H9 (cell line): Measurements from ENCODE around the gene QDPR. TPM values are rescaled to one million over a fixed set of nuclear protein-coding genes. Genes with fewer than 3 reads are reported as not detected.

ENCODE experiments used
- DNase-seq: peaks from one replicate; pipeline ENCODE4 v3.0.0-alpha.2; 2017
- H2AFZ ChIP-seq: one replicate; pipeline ENCODE4 v1.6.1; 2013; ENCODE audit warnings: mild to moderate bottlenecking, low read length, control low read depth, moderate library complexity
- H2AK5ac ChIP-seq: 2 replicates; pipeline ENCODE4 v1.6.1; 2013; ENCODE audit warnings: low read length, control low read depth, mixed read lengths; ENCODE audit not compliant: insufficient read length
- H2BK120ac ChIP-seq: one replicate; pipeline ENCODE4 v1.6.1; 2013; ENCODE audit warnings: low read depth, mild to moderate bottlenecking, low read length, control low read depth, inconsistent platforms; ENCODE audit not compliant: poor library complexity, severe bottlenecking
- H2BK12ac ChIP-seq: 2 replicates; pipeline ENCODE4 v1.6.1; 2013; ENCODE audit warnings: low read length, control low read depth, mixed read lengths, low read depth; ENCODE audit not compliant: insufficient read length
- H2BK15ac ChIP-seq: 2 replicates; pipeline ENCODE4 v1.6.1; 2013; ENCODE audit warnings: low read depth, low read length, control low read depth
- H2BK20ac ChIP-seq: one replicate; pipeline ENCODE4 v1.6.1; 2013; ENCODE audit warnings: low read depth, mild to moderate bottlenecking, low read length, control low read depth, inconsistent platforms; ENCODE audit not compliant: poor library complexity, severe bottlenecking
- H2BK5ac ChIP-seq: 2 replicates; pipeline ENCODE4 v1.6.1; 2013; ENCODE audit warnings: low read length, control low read depth, mixed read lengths; ENCODE audit not compliant: insufficient read length
- H3K14ac ChIP-seq: 2 replicates; pipeline ENCODE4 v1.6.1; 2013; ENCODE audit warnings: low read length, control low read depth; ENCODE audit not compliant: insufficient read depth
- H3K18ac ChIP-seq: 2 replicates; pipeline ENCODE4 v1.6.1; 2013; ENCODE audit warnings: low read depth, mild to moderate bottlenecking, mixed read lengths, low read length, control low read depth; ENCODE audit not compliant: insufficient read length
- H3K23ac ChIP-seq: 2 replicates; pipeline ENCODE4 v1.6.1; 2013; ENCODE audit warnings: low read length, control low read depth, mixed read lengths, low read depth; ENCODE audit not compliant: insufficient read length
- H3K23me2 ChIP-seq: 2 replicates; pipeline ENCODE4 v1.6.1; 2013; ENCODE audit warnings: low read depth, mild to moderate bottlenecking, mixed read lengths, low read length, control low read depth; ENCODE audit not compliant: insufficient read length, poor library complexity, severe bottlenecking
- H3K27ac ChIP-seq: 2 replicates; pipeline ENCODE4 v1.5.1; 2013; ENCODE audit warnings: low read length, control low read depth, mixed read lengths, low read depth; ENCODE audit not compliant: insufficient read length
- H3K27me3 ChIP-seq: 2 replicates; pipeline ENCODE4 v1.6.1; 2013; ENCODE audit warnings: low read length, control low read depth, inconsistent platforms; ENCODE audit not compliant: insufficient read depth
- H3K4ac ChIP-seq: 2 replicates; pipeline ENCODE4 v1.6.1; 2013; ENCODE audit warnings: low read depth, mild to moderate bottlenecking, control low read depth, inconsistent platforms, low read length, moderate library complexity
- H3K4me1 ChIP-seq: 2 replicates; pipeline ENCODE4 v1.6.1; 2013; ENCODE audit warnings: low read length, control low read depth, inconsistent platforms; ENCODE audit not compliant: insufficient read depth
- H3K4me2 ChIP-seq: 2 replicates; pipeline ENCODE4 v1.6.1; 2013; ENCODE audit warnings: low read length, control low read depth, mixed read lengths; ENCODE audit not compliant: insufficient read length, insufficient read depth
- H3K56ac ChIP-seq: 2 replicates; pipeline ENCODE4 v1.6.1; 2013; ENCODE audit warnings: low read depth, mild to moderate bottlenecking, mixed read lengths, low read length, control low read depth; ENCODE audit not compliant: insufficient read length
- H3K79me1 ChIP-seq: 2 replicates; pipeline ENCODE4 v1.6.1; 2013; ENCODE audit warnings: low read depth, mild to moderate bottlenecking, moderate library complexity, low read length, control low read depth, inconsistent platforms; ENCODE audit not compliant: insufficient read depth, poor library complexity, severe bottlenecking
- H3K79me2 ChIP-seq: 2 replicates; pipeline ENCODE4 v1.6.1; 2013; ENCODE audit warnings: low read length, control low read depth, inconsistent platforms; ENCODE audit not compliant: insufficient read depth
- H3K9ac ChIP-seq: 2 replicates; pipeline ENCODE4 v1.6.1; 2013; ENCODE audit warnings: low read length, control low read depth, mixed read lengths; ENCODE audit not compliant: insufficient read length; ENCODE audit errors: extremely low read depth
- H3K9me3 ChIP-seq: one replicate; pipeline ENCODE4 v1.6.1; 2013; ENCODE audit warnings: low read depth, low read length, inconsistent platforms; ENCODE audit not compliant: control insufficient read depth
- H3T11ph ChIP-seq: one replicate; pipeline ENCODE4 v1.6.1; 2013; ENCODE audit warnings: mild to moderate bottlenecking, low read length, control low read depth, inconsistent platforms
- H4K20me1 ChIP-seq: one replicate; pipeline ENCODE4 v1.6.1; 2013; ENCODE audit not compliant: control insufficient read depth, insufficient read length, insufficient read depth
- H4K5ac ChIP-seq: 2 replicates; pipeline ENCODE4 v1.6.1; 2013; ENCODE audit warnings: low read depth, mild to moderate bottlenecking, mixed read lengths, low read length, control low read depth; ENCODE audit not compliant: insufficient read length
- H4K8ac ChIP-seq: replicated peaks from 2 replicates; pipeline ENCODE4 v1.6.1; 2013; ENCODE audit warnings: low read length, control low read depth, mixed read lengths, low read depth; ENCODE audit not compliant: insufficient read length
- H4K91ac ChIP-seq: 2 replicates; pipeline ENCODE4 v1.6.1; 2013; ENCODE audit warnings: low read depth, mild to moderate bottlenecking, moderate library complexity, mixed read lengths, low read length, control low read depth; ENCODE audit not compliant: insufficient read length
- H3K27ac Mint-ChIP-seq, 3 experiments: 2 replicates in 2 of 3; 3 replicates in 1 of 3; pipeline ENCODE4 v1.8.0; 2020 to 2021; ENCODE audit warnings: mixed read lengths in 3 of 3, mild to moderate bottlenecking in 1 of 3, moderate library complexity in 1 of 3
- H3K27me3 Mint-ChIP-seq: 2 replicates; pipeline ENCODE4 v1.8.0; 2021; ENCODE audit warnings: low read depth, mild to moderate bottlenecking, moderate library complexity, mixed read lengths
- H3K36me3 Mint-ChIP-seq, 3 experiments: 2 replicates in 2 of 3; 3 replicates in 1 of 3; pipeline ENCODE4 v1.8.0; 2020 to 2021; ENCODE audit warnings: low read depth in 3 of 3, mixed read lengths in 3 of 3; ENCODE audit not compliant: insufficient read depth in 1 of 3
- H3K4me1 Mint-ChIP-seq, 2 experiments: 2 replicates each; pipeline ENCODE4 v1.8.0; 2020; ENCODE audit warnings: mixed read lengths in 2 of 2
- H3K4me3 Mint-ChIP-seq, 2 experiments: 2 replicates in 1 of 2; 3 replicates in 1 of 2; pipeline ENCODE4 v1.8.0; 2020 to 2021; ENCODE audit warnings: mild to moderate bottlenecking in 2 of 2, mixed read lengths in 2 of 2, moderate library complexity in 1 of 2
- H3K9me3 Mint-ChIP-seq, 2 experiments: 2 replicates in 1 of 2; 3 replicates in 1 of 2; pipeline ENCODE4 v1.8.0; 2020; ENCODE audit warnings: mild to moderate bottlenecking in 2 of 2, mixed read lengths in 2 of 2, moderate library complexity in 1 of 2
- CTCF ChIP-seq: fragments of 200-600 bp; sonication (generic); conservative IDR thresholded peaks from 3 replicates; pipeline ENCODE4 v1.8.0; 2021; ENCODE audit warnings: antibody characterized with exemption, mild to moderate bottlenecking
- WGBS: extraction: QIAGEN DNeasy Blood & Tissue Kit; methylation state at CpG from one replicate; pipeline ENCODE4 v1.1.7; 2013; ENCODE audit warnings: missing lambda C conversion rate, low lambda C conversion rate, mixed read lengths; ENCODE audit not compliant: insufficient read length; ENCODE audit errors: extremely low coverage; 5-methylcytosine and 5-hydroxymethylcytosine counted together
- total RNA-seq: library from RNA; stranded (reverse); gene quantifications from 2 replicates; pipeline ENCODE4 v1.2.1, GENCODE V29; 2021

The QDPR gene
- total RNA-seq, 1 experiment from 2014 or later = 23.5 TPM

GRCh38 chr4:17489721-17490120, 22.2 kb downstream of the QDPR start:
- H3K9me3 Mint-ChIP-seq = no peaks in the 10 kb centered on the region
- H3K4me2 ChIP-seq = no peak overlapping the region
- no peak overlapping the region for H4K5ac ChIP-seq
- H3K27me3 ChIP-seq = no peaks in the 10 kb centered on the region
- no peak overlapping the region for H3K18ac ChIP-seq
- H4K20me1 ChIP-seq = peaks cover 3% of the 10 kb centered on the region
- H3K27ac Mint-ChIP-seq = no peak overlapping the region
- H3K36me3 Mint-ChIP-seq = peaks cover 8 to 37% (median 30%) of the 10 kb centered on the region in 3 experiments; a peak in 6 of 7 replicates
- H2BK120ac ChIP-seq = no peak overlapping the region
- no peaks in the 10 kb centered on the region for H3K27me3 Mint-ChIP-seq
- H2BK5ac ChIP-seq = no peak overlapping the region
- H3K4me3 Mint-ChIP-seq = no peak overlapping the region
- H4K8ac ChIP-seq = no peak overlapping the region
- H3K4me1 Mint-ChIP-seq = peaks cover 7 to 8% of the 10 kb centered on the region in 2 experiments
- WGBS = no CpG with 5 or more reads among the region's 8 CpGs
- H3T11ph ChIP-seq = no peak overlapping the region
- H3K23ac ChIP-seq = no peak overlapping the region
- H3K23me2 ChIP-seq = peaks cover 3% of the 10 kb centered on the region
- no peak for TF ChIP-seq CTCF
- no peak overlapping the region for H3K9ac ChIP-seq
- no peak overlapping the region for H2BK20ac ChIP-seq
- no peaks in the 10 kb centered on the region for H3K9me3 ChIP-seq
- H3K27ac ChIP-seq = no peak overlapping the region
- H2BK12ac ChIP-seq = no peak overlapping the region
- no peaks in the 10 kb centered on the region for H3K79me1 ChIP-seq
- H2BK15ac ChIP-seq = no peak overlapping the region
- no peak for DNase-seq
- H4K91ac ChIP-seq = no peak overlapping the region
- no peak overlapping the region for H2AFZ ChIP-seq
- no peak overlapping the region for H3K14ac ChIP-seq
- no peak overlapping the region for H3K56ac ChIP-seq
- H3K4ac ChIP-seq = no peak overlapping the region
- H3K4me1 ChIP-seq = no peaks in the 10 kb centered on the region
- H3K79me2 ChIP-seq = no peaks in the 10 kb centered on the region
- H2AK5ac ChIP-seq = no peak overlapping the region
